PC-3 (cell line): ENCODE measurements around the gene FAAP100.

Source experiments
- EZH2 ChIP-seq: fragments of 300-600 bp; sonication (generic); IDR thresholded peaks from one replicate; pipeline ENCODE4 v1.6.1; 2017; ENCODE audit warnings: antibody characterized with exemption, mild to moderate bottlenecking, low read length; ENCODE audit not compliant: unreplicated experiment
- EZH2phosphoT487 ChIP-seq: fragments of 300-600 bp; sonication (generic); IDR thresholded peaks from 2 replicates; pipeline ENCODE4 v1.6.1; 2018; ENCODE audit warnings: mild to moderate bottlenecking, antibody characterized with exemption, low read length, borderline replicate concordance
- TF ChIP-seq, protein P1 (sequence below): fragments of 300-600 bp; sonication (generic); conservative IDR thresholded peaks from 2 replicates; pipeline ENCODE4 v1.5.1; 2017; ENCODE audit warnings: antibody characterized with exemption, low read depth, mild to moderate bottlenecking, low read length

- TF ChIP-seq, protein P1, sequence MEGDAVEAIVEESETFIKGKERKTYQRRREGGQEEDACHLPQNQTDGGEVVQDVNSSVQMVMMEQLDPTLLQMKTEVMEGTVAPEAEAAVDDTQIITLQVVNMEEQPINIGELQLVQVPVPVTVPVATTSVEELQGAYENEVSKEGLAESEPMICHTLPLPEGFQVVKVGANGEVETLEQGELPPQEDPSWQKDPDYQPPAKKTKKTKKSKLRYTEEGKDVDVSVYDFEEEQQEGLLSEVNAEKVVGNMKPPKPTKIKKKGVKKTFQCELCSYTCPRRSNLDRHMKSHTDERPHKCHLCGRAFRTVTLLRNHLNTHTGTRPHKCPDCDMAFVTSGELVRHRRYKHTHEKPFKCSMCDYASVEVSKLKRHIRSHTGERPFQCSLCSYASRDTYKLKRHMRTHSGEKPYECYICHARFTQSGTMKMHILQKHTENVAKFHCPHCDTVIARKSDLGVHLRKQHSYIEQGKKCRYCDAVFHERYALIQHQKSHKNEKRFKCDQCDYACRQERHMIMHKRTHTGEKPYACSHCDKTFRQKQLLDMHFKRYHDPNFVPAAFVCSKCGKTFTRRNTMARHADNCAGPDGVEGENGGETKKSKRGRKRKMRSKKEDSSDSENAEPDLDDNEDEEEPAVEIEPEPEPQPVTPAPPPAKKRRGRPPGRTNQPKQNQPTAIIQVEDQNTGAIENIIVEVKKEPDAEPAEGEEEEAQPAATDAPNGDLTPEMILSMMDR = no peak
- TF ChIP-seq EZH2phosphoT487 (no peak), EZH2 (no peak)
Observed at GRCh38 chr17:81529437-81529803, 22.7 kb downstream of the FAAP100 start.
